ENCODE measurements around the gene CTXN1.
"Not testable (repeated sequence)": the region's sequence is repeated elsewhere in the genome, so short reads cannot be mapped to it uniquely, and the experiment has no call there.

The CTXN1 gene

DNA sequence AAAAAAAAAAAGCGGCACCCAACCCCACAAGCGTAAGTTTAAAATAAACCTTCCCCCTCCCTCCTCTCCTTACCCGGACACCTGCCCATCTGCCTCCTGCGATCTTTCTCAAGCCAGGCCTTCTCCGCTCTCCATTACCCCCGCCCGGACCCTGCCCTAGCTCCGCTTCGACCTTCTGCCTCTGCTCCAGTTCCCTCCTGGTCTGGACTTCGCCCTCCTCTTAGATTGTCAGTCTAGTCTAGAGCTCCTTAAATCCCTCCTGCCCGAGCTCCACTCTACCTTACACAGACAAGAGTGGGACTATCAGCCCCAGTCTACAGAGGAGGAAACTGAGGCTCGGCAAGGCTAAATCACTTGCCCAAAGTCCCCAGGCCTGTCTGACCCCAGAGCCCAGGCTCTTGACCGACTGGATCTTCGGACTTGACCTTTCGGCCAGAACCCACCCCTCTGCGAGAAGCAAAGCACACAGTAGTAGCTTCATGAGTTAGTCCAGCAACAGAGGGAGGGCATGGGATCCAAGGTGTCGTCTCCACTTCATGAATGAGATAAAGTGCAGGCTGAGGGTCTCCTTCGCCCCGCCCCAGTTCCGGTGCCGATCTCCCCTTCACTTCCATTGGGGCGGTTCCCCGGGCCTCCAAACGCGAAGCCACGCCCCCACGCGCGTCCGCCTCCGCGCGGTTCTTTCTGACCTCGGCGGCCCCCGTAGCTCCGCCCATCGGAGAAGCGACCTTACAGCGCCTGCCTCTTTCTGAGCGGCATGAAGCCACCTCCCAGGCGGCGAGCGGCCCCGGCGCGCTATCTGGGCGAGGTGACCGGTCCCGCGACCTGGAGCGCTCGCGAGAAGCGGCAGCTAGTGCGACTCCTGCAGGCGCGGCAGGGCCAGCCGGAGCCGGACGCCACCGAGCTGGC lies 6.1 kb downstream of the CTXN1 start, which contains the start of gene SNAPC2:
TSS of gene SNAPC2 (plus strand) at position 729 of the 909 bp plus-strand sequence. CDS start at position 758, 29 bp downstream.
- Histone ChIP-seq H3K27ac (peak within 1 kb of the TSS; percentile 87 to 96), H3K4me3 (peak within 1 kb of the TSS; percentile 87)
- TF ChIP-seq, protein P1, sequence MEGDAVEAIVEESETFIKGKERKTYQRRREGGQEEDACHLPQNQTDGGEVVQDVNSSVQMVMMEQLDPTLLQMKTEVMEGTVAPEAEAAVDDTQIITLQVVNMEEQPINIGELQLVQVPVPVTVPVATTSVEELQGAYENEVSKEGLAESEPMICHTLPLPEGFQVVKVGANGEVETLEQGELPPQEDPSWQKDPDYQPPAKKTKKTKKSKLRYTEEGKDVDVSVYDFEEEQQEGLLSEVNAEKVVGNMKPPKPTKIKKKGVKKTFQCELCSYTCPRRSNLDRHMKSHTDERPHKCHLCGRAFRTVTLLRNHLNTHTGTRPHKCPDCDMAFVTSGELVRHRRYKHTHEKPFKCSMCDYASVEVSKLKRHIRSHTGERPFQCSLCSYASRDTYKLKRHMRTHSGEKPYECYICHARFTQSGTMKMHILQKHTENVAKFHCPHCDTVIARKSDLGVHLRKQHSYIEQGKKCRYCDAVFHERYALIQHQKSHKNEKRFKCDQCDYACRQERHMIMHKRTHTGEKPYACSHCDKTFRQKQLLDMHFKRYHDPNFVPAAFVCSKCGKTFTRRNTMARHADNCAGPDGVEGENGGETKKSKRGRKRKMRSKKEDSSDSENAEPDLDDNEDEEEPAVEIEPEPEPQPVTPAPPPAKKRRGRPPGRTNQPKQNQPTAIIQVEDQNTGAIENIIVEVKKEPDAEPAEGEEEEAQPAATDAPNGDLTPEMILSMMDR (IDR thresholded peaks at IDR 0.05) = no peak
- DNase-seq (ENCODE audit: low spot score) = peak; percentile 97

DNA sequence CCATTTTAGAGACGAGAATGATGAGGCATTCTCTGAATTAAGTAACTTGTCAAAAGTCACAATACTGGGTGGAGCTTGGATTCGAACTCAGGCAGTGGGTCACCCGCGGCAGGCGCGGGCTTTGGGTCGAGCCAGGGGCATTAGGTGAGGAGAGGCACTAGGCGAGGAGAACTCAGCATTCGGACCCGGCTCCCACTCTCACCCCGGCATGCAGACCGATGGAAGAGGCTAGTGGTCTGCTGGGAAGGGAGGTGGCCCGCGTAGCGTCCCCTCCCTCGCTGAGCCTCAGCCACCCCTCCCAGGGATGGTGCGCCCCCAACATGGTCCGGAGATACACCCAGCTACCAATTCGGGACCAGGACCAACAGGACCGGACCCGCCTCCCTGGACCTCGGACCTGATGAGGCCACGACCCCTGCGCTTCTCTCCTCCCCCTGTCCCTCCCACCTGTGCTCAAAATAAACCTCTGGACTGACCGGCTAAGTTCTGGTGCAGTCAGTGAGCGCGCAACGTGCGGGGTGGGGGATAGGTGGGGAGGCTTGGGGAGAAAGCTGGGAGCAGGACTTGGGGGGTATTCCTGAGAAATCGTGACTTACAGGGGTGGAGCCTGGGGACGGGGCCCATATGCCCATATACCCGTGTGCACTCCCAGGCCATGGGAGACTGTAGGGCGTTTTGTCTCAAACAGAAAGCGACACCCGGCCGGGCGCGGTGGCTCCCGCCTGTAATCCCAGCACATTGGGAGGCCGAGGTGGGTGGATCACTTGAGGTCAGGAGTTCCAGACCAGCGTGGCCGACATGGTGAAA lies 7.1 kb downstream of the CTXN1 start:
- H3K27ac ChIP-seq = no peak overlapping the region
- TF ChIP-seq, protein P1 (IDR thresholded peaks at IDR 0.05) = no peak
- DNase-seq (ENCODE audit: low spot score) = no peak
- no peak overlapping the region for H3K4me3 ChIP-seq

DNA sequence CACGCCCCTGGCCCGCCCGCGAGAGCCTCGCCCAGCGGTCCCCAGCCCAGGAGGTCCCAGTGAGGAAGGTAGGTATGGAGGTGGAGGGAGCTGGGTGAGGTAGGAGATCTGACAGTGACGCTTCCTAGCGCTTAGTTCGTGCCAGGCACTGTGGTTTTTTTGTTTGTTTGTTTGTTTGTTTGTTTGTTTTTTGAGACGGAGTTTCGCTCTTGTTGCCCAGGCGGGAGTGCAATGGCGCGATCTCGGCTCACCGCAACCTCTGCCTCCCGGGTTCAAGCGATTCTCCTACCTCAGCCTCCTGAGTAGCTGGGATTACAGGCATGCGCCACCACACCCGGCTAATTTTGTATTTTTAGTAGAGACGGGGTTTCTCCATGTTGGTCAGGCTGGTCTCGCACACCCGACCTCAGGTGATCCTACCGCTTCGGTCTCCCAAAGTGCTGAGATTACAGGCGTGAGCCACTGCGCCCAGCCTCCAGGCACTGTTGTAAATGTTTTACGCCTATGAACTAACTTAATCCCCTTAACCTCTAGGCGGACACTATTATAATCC lies 7.8 kb downstream of the CTXN1 start:
- peak overlapping the region; percentile 73 for H3K4me3 ChIP-seq

DNA sequence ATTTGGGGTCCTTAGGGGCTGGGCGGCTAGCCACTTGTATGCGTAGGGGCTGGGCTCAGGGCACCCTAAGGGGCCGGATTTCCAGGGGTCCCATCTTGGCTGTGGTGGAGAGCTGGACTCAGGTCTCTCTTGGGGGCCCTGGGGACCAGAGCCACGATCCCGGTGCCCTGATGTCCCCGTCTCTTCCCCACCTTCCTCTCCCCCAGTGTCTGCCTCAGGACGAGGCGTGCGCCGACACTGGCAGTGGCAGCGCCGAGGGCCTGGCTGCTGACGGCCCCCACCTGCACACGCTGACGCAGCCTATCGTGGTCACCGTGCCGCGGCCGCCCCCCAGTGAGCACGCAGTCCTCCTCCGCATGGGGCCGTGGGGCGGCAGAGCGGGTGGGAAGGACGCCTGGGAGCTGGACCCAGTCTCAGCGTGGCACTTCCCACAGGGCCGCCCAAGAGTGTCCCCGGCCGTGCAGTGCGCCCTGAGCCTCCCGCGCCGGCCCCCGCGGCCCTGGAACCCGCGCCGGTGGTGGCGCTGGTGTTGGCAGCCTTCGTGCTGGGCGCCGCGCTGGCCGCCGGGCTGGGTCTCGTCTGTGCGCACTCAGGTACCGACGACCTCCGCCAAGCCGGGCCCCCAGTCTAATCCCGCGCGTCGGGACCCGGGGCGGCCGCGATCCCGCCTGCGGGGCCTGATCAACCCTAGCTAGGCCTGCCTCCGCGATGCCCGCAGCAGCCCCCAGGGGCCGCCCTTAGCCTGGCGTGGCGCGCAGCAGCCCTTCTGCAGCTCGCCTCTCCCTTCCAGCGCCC lies 8.5 kb downstream of the CTXN1 start:
- H3K27ac ChIP-seq = peak overlapping the region in 1 of 2 donors; percentile 64
- DNase-seq (ENCODE audit: low spot score) = no peak
- peak overlapping the region; percentile 73 for H3K4me3 ChIP-seq
- TF ChIP-seq, protein P1 (IDR thresholded peaks at IDR 0.05) = peak; percentile 41

More for the DNA sequence above, 7.8 kb downstream of the CTXN1 start:
- H3K27ac ChIP-seq = peak overlapping the region in 1 of 2 donors; percentile 64
- DNase-seq (ENCODE audit: low spot score) = not testable (repeated sequence)

DNA sequence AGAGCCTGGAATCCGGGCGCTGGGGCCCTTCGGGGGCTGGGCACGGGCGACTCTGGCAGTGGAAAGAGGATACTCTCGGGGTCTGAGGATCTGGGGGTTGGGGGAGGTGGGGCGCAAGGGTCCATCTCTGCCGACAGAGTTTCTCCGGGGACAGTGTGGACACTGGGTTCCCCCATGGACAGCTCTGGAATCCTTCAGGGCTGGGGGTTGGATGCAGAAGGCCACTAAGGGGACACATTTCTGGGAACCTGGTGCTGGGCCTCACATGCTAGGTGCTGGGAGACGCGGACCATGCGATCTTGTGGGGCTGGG lies 9.0 kb downstream of the CTXN1 start:
- Histone ChIP-seq H3K27ac (peak overlapping the region in 1 of 2 donors; percentile 64), H3K4me3 (peak overlapping the region; percentile 73)
- TF ChIP-seq, protein P1 (IDR thresholded peaks at IDR 0.05) = no peak
- no peak for DNase-seq (ENCODE audit: low spot score)

DNA sequence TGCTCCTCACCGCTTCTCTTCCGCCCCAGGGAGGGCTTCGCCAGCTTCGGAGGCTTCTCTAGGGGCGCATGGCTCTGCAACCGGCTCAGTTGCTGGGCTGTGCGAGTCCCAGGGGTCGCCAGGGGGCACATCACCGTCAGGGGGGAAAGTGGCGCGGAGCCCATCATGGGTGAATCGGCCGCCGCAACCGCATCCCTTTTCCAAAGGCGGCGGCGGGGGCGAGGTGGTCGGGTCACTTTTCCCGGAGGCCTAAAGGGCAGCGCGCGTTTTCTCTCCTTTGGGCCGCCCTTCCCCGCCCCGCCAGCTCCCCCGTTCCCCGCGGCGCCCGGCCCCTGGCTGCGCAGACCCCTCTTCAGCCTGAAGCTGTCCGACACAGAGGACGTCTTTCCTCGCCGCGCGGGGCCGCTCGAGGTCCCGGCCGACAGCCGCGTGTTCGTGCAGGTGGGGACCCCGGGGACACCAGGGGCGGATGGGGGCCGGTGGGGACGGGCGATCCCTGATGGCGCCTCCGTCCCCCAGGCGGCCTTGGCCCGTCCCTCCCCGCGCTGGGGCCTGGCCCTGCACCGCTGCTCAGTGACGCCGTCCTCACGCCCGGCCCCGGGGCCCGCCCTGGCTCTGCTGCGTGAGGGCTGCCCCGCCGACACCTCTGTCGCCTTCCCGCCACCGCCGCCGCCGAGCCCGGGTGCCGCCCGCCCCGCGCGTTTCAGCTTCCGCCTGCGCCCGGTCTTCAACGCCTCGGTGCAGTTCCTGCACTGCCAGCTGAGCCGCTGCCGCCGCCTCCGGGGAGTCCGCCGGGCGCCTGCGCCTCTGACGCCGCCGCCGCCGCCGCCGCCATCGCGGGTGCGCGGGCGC lies 9.6 kb downstream of the CTXN1 start:
- TF ChIP-seq, protein P1 (IDR thresholded peaks at IDR 0.05) = no peak
- Histone ChIP-seq H3K4me3 (peak overlapping the region; percentile 73), H3K27ac (peak overlapping the region in 1 of 2 donors; percentile 64)
- no peak for DNase-seq (ENCODE audit: low spot score)

Measured in coronary artery (tissue), 2 donors.